Occipital lobe (tissue), 2 donors: ENCODE results near the gene ANTXRL. TPM values are rescaled to one million over a fixed set of nuclear protein-coding genes. Genes with fewer than 3 reads are reported as not detected.
"Not testable (repeated sequence)": the region's sequence is repeated elsewhere in the genome, so short reads cannot be mapped to it uniquely, and the experiment has no call there.

Source experiments
- DNase-seq: peaks from one replicate; lab custom pipeline; 2025; lab: John Stamatoyannopoulos, UW
- total RNA-seq: library from RNA; depleted of rRNA; stranded (reverse); fragments of >200 nt; gene quantifications from one replicate; pipeline ENCODE4 v1.2.3, GENCODE V29; 2014

Gene ANTXRL
- total RNA-seq, 1 donor from 2014 or later = not detected

DNA sequence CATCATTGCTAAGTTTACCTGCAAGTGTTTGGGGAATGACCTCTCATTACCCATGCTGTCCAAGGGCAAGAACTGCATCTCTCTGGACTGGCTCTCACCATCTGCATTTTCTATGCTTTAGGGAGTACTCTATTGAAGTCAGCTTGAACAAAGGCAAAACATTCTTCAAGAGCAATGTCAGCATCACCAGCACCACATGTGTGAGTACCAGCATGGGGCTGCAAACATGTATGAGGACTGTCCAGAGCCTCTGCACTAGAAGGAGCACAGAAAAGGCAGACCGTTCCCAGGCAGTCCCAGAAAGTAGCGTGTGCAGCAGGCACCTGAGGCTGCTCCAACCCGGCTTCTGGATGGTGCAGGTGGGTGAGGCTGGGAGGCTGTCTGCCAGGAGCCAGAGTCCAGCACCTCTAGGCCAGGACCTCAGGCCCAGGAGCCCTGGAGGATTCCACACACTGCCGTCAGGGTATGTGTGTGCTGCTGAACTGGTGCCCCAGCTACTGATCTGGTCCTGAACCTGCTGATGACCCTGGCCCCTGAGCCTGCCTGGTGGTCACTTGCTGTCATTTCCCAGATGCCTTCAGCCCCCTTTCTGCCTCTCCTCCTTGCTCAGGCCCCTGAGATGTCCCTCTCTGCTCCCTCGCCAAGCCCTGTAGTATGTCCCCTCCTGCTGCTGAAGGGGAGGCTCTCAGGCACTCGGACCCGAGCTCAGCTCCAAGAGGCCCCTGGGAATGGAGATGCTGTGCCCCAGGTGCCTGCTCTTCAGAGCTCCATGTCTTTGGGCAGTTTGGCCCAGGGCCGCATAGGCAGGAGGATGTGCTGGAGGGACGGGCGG, 20.7 kb downstream of the ANTXRL start:
- DNase-seq = no peak

DNA sequence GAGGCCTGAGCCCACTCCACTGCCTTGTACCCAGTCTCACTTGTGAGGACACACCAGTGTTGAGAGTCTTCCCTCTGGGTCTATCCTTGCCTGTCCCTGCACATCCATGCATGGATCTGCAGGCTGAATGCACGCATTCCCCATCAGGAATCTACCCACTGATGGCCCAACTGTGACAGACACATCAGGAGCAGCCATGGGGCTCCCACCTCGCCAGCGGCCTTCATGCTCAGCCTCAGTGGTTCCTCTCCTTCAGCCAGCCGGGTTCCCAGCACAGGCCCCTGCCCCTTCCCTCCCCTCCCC, 21.3 kb downstream of the ANTXRL start:
- no peak for DNase-seq

DNA sequence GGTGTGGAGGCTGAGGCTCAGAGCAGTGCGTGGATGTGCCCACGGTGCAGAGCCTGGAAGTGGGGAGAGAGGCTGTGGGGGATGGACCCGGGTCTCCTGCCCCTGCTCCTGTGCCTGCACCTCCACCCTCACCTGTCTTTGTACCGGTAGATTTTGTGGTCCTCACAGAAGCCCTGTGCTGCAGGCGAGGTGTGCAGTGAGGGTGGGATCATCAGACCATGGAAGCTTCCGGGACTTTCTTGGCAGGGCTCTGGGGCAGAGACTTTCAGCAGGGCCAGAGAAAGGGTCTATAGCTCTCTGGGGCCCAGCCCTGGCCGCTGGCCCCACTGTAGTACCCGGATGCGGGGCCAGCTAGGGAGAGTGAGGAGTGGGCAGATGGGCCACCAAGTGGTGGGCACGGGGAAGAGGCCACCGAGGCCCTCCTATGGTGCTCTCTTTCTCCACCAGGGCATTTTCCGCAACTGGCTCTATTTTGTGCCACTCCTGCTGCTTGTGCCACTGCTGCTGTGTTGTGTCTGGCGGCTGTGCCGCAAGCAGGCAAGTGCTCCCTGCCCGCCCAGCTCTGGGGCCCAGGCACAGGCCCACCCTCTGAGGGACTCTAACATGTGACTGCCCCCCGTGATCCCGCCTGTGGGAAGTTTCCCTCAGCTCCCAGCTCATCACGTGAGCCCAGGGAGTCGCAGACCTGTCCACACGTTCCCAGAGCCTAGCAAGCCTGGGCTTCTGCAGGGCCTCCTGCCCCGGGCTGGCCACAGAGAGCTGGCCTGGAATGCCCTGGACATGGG, 22.1 kb downstream of the ANTXRL start:
- DNase-seq = no peak

DNA sequence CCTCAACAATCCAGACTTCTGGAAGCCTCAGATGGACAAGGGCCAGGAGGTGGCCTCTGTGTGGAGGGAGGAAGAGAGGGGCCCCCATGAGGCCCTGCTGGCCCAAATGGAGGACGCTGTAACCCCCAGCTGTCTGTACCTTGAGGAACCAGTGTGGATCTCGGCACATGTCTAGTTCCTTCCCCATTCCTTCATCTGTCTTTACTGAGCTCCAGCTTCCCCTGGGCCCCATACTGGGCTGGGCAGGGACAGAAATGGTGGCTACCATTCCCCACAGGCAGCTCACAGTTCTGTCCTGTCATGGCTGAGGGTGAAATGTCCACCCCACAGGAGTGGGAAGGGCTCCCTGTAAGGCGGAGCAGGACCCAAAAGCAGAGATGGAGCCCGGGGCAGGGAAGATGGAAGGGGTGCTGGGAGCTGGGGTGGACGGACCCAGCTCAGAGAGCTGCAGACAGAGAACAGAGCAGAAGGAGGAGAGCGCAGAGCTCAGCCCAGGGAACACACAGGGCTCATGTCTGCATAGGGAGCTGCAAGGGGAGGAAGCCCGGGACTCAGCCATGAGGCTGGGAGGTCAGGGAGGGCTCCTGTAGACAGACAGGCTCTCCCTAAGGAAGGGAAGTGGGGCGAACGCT, 22.8 kb downstream of the ANTXRL start:
- DNase-seq = no peak

DNA sequence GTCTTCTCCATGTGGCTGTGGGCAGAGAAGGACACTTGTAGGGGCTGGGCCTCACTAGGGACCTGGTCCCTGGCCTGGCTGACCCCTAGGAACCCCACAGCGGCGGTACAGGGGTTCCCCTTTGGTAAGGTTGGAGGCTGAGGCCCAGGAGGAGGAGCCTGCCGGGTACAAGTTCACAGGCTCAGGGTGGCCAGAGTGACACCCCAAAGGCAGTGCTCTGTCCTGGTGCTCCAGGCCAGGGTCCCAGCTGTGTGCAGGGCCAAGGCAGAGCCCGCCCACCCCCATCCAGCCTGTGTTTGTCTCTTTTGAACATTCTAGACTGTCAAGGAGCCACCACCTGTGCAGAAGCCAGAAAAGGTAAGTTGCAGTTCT, 23.3 kb downstream of the ANTXRL start:
- DNase-seq = no peak

DNA sequence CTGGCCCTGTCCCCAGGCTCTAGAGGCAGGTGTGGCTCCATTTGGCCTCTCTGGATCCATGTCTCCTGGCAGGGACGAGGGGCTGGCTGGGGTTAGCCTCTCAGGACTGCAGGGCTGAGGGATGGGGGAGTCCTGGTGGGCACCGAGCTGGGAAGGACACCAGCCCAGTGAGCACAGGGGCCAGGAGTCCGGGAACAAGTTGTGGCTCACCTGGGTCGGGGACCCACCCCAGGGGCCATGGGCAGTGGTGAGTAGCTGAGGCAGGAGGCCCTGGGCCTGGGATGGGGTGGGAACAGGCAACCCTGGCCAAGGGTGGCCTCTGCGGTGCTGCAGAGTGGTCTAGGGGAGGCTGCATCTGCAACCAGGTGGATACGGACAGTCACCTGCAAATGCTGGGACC, 24.1 kb downstream of the ANTXRL start:
- no peak for DNase-seq

DNA sequence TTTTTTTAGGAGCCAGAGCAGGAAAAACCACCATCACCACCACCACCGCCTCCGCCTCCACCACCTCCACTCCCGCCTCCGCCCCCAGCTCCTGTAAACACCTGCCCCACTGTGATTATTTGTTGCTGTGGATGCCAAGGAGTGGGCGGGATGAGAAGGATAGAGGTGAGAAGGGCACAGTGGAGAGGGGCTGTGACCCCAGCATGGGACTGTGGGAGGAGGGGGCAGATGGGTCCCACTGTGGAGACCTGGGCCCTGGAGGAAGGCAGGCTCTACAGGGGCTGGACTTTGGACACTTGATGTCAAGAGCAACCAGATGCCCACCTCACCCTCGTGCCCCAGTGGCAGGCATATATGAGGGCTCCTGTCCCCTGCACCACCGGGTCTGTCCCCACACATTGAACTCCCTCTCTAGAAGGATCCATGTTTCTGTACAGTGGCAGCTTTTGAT, 24.7 kb downstream of the ANTXRL start:
- no peak for DNase-seq

DNA sequence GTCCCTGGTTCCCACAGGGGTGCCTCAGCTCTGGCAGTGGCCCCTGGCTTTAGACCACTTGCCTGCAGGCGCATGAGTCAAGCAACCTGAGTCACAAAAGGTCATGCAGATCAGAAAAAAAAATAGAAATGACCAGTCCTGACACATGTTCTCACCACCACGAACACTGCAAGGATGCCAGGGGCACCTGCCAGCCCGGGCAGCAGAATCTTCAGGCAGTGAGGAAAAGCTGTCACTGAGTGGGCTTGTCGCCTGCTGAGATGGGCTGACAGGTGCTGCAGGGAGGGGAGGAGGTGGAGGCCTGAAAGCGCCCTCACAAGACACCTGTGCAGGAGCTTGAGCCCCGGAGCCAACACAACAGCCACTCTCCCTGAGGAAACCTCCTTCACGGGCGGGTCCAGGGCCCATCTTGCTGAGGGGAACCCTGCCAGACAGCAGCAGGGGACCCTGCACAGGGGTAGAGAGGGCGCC, 25.2 kb downstream of the ANTXRL start:
- not testable (repeated sequence) for DNase-seq

DNA sequence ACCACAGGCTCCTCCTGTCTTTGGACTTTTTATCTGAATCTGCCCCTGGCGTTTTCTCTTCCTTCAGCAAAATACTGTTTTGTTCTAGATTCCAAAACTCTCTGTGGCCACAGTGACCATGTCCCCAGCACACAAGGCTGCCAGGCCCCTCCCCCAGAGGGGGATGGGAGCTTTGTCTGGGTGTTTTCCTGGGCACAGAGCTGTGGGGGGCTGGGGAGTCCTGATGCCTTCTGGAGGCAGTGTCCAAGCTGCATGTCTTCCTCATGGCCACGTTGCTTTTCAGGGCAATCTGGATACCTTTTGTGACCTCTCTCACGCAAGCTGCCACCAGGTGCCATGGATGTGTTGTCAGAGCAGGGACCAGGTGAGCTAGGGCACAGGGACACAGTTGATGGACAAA, 26.2 kb downstream of the ANTXRL start:
- no peak for DNase-seq

DNA sequence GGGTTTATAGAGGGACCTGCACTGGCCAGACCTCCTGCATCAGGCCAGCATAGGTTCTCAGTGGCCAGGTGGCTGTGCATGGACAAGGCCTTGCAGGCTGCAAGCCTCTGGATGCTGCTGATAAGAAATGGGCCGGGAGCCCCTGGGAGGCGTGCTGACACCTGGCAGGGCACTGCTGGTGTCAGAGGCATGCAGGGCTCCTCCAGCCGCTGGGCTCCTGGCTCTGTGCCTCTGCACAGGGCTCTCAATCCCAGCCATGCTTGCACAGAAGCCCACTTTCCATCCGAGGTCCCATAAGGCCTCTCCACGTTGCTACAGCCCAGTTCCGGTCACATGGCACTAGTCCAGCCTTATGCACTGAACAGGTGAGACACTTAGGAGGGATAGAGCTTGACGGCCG, 27.3 kb downstream of the ANTXRL start:
- no peak for DNase-seq

DNA sequence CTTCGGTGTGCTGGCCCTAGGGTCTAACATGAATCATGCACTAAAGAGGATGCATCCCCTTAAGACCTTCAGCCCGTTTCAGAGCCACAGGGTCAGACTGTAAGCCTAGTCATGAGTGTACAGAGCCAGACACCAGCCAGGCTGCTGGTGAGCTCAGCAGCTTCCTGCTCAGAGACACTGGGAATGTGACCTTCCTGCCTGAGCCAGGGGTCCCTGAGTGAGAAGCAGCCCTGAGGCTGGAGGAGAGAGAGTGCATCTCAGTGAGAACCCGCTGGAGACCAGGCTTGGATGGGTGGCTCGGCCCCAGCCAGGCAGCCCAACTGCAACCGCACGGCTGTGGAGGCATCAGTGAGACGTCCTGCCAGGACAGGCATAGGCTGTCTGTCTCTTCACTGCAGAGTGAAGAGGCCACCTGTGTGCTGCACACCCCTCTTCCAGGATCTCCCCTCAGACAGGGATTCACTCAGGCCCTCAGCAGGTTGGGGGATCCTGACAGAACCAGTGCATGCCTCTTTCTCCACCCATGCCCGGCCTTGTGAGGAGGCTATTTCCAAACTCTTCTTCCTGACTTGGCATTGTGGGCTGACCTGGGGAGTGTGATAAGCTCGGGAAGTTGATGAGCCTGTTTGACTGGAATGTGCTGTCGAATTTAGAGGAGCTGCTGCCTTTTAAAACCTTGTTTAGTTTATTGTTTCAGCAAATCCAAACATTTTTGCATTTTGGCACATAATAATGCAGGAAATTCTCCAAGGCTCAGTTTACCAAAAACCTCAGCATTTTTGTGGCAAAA, 28.5 kb downstream of the ANTXRL start:
- DNase-seq = not testable (repeated sequence)

DNA sequence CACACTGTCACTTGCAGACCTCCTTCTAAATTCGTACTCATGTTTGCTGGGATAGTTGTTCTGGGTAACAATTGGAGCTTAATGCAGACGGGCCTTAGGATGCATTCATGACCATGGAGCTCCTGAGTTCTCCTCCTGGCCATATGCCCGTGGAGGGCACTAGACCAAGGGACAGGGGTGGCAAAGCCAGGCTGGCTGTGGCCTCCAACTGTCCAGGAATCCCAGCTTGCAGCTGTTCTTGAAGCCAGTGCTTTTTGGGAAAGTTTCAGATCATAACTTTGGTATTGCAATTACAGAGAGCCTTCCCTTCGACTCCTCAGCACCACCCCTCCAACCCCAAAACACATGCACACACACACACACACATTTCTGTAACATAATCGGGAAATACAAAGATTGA, 30.6 kb downstream of the ANTXRL start:
- DNase-seq = no peak

DNA sequence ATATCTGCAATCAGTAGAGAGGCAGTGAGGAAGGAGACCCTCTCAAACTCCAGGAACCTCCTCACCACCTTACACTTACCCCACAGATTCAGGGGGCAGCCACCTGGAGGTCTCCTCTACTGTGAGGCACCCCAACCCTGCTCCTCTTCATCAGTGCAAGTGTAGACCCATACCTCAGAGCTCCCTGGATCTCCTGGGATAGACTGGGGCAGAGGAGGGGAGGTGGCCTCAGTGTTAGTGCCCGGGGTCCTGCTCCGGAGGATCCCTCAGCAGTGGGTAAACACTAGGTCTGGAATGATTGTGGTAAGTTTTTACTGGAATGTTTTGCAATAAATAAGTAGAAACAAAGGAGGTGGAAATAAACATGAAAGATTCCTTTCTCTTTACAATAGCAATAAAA, 31.1 kb downstream of the ANTXRL start:
- no peak for DNase-seq

DNA sequence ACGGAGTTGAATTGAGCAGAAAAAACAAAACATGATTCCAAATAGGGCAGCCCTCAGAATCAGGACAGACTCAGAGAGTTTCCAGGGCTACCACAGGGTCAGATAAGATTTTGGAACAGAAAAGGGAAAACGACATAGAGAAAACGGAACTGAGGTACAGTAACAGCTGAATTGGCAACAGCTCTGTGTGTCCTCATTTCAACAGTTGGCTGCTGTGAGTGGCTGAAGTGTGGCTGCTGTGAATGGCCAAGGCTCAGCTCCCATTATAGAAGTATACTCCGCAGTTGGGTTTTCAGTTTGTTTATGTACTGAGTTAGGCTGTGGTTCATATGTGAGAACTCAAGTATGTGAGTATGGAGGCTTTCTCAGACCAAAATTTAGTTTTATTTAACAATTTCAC, 32.0 kb downstream of the ANTXRL start:
- DNase-seq = no peak

DNA sequence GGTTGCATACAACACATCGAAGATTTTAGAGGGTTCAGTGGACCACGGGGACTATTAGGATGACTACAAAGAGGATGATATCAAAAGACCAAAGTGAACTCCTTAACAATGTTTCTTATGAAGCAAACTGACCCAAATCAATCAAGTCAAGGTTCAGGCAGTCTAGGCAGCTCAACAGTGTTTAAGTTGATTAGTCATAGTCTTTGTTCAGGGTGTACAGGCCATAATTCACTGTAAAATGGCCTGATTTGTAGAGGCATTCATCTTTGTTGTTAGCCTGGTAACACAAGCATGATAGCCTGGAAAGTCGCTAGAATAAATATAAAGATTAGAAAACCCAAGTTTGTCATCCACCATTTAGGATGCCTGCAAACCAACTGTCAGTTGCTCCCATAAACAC, 32.6 kb downstream of the ANTXRL start:
- DNase-seq = no peak

DNA sequence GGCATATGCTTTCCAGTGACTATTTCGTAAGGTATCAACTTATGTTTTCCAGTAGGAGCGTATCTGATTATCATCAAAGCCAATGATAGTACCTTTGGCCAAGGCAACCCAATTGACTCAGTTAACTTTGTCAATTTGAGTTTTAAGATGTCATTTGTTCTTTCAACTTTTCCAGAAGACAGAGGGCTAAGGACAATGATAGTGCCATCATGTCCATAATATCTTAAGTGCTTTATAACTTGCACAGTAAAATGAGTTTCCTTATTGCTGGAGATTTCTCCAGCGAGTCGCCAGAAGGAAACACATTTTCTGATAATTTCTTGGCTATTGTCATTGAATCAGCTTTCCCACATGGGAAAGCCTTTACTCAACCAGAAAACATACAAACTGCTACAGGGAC, 35.0 kb downstream of the ANTXRL start:
- no peak for DNase-seq

DNA sequence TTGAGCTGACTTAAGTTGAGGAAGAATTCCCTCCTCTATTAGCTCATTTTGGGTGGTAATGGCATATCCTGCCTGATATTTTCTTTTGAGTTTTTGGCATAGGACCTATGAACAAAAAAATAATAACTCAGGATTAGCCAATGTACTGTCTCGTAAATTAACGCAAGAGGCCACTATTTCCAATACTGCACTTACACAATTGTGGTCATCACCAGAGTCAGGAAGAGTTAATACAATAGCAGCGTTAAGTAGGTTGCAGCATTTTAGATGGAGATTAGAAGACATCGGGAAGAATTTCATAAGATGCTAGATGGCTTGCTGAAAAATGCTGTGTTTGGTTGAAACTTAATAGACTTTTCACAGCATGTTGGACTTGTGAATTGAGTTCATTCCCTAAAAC, 36.4 kb downstream of the ANTXRL start:
- DNase-seq = no peak

DNA sequence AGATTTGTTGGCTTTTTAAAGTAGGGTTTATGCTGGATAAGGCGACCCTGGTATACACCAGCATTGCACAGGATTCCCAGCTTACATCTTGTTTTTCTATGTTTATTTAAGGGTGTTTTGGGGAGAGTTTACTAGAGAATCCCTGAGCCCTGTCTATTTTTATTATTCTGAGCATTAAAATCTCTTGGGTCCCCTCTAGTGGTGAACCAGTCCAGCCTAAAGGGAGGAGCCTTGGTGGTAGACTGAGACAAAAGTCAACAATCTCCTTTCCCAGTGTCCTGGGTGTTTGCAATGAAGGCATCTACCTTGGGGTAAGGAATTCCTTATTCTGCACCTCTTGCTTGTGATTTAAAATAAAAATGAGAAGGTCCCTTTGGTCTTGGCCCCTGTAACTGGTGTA, 38.2 kb downstream of the ANTXRL start:
- no peak for DNase-seq

DNA sequence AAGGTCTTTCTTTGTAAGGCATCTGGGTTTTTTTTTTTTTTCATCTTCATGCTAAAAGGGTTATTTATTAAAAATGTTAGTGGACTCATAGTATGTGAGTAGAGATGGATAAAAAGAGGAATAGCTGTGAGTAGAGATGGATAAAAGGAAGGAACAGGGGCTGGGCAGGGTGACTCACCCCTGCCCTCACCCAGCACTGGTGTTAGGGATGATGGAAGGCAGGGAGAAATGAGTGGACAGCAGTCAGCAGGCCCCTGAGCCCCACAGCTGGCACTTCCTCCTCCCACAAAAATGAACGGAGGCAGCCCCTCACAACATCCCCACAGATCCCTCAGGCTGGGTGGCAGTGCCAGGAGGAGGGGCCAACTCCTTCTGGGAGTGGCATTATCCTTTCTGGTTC, 39.3 kb downstream of the ANTXRL start:
- no peak for DNase-seq

DNA sequence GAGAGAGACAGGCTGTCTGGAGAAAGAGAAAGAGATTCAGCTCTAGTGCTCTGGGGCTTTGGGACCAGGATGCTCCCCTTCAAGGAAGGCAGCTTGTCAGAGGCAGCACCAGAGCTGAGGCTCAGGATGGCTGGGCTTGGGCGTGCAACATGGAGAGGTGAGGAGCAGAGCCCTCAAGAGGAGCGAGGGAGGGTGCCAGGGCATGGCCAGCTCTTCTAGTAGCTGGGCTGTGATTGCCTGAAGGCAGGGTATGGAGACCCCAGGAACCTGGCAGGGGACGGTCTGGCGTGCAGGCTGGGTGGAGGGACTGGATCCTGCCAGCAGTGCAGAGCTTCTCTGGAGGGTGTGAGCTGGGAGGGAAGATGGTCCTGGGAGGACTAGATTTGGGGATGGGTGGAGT, 40.2 kb downstream of the ANTXRL start:
- DNase-seq = no peak

DNA sequence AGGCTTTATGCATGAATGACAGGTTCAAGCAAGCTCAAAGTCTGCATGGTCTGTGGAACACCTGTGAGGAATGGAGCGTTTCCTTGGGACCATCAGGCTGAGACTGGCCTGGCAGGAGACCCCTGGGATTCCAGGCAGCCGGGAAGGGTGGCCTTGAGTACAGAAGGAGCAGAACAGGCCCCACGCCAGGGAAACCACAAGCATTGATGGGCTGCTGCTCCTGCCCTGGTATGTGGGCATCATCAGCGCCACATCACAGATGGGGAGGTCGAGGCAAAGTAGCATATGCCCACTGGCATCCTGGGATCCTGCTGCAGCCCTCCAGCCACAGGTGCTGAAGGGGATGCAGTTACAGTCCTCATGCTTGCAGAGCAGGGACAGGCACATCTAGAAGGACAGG, 40.9 kb downstream of the ANTXRL start:
- no peak for DNase-seq
